Hepatocyte (in vitro differentiated cells): ENCODE data around the gene ITSN1. TPM values are rescaled to one million over a fixed set of nuclear protein-coding genes. Genes with fewer than 3 reads are reported as not detected.

Experiments used
- DNase-seq: peaks from one replicate; pipeline ENCODE4 v3.0.0-alpha.2; 2016; ENCODE audit warnings: low spot score
- H2AFZ ChIP-seq: fragments of 200-600 bp; sonication (generic); 2 replicates; pipeline ENCODE4 v1.6.0; 2016; ENCODE audit warnings: antibody characterized with exemption, mild to moderate bottlenecking
- H3K27ac ChIP-seq: fragments of 200-600 bp; sonication (generic); 2 replicates; pipeline ENCODE4 v1.5.1; 2016; ENCODE audit warnings: mild to moderate bottlenecking
- H3K27me3 ChIP-seq: fragments of 200-600 bp; sonication (generic); 2 replicates; pipeline ENCODE4 v1.6.1; 2016
- H3K36me3 ChIP-seq: fragments of 200-600 bp; sonication (generic); replicated peaks from 2 replicates; pipeline ENCODE4 v1.5.1; 2016; ENCODE audit warnings: low read depth; ENCODE audit not compliant: insufficient read depth
- H3K4me1 ChIP-seq: fragments of 200-600 bp; sonication (generic); 2 replicates; pipeline ENCODE4 v1.5.1; 2016; ENCODE audit warnings: mild to moderate bottlenecking, moderate library complexity; ENCODE audit not compliant: insufficient read depth
- H3K4me2 ChIP-seq: fragments of 200-600 bp; sonication (generic); 2 replicates; pipeline ENCODE4 v1.6.0; 2016
- H3K4me3 ChIP-seq: fragments of 200-600 bp; sonication (generic); 2 replicates; pipeline ENCODE4 v1.5.1; 2016; ENCODE audit warnings: mild to moderate bottlenecking
- H3K79me2 ChIP-seq: fragments of 200-600 bp; sonication (generic); 2 replicates; pipeline ENCODE4 v1.6.0; 2017; ENCODE audit warnings: mild to moderate bottlenecking
- H3K9me2 ChIP-seq: fragments of 200-600 bp; sonication (generic); replicated peaks from 2 replicates; pipeline ENCODE4 v1.6.0; 2017; ENCODE audit warnings: mild to moderate bottlenecking; ENCODE audit not compliant: insufficient read depth
- H3K9me3 ChIP-seq: fragments of 200-600 bp; sonication (generic); 2 replicates; pipeline ENCODE4 v1.5.1; 2016; ENCODE audit warnings: low read depth, mild to moderate bottlenecking
- H4K20me1 ChIP-seq: fragments of 200-600 bp; sonication (generic); 2 replicates; pipeline ENCODE4 v1.6.0; 2016; ENCODE audit warnings: mild to moderate bottlenecking; ENCODE audit not compliant: insufficient read depth, poor library complexity, severe bottlenecking
- CTCF ChIP-seq: fragments of 200-600 bp; sonication (generic); IDR thresholded peaks from 2 replicates; pipeline ENCODE4 v1.5.1; 2016; ENCODE audit warnings: antibody characterized with exemption, mild to moderate bottlenecking; ENCODE audit not compliant: poor library complexity
- EZH2 ChIP-seq: fragments of 200-600 bp; sonication (generic); IDR thresholded peaks from 2 replicates; pipeline ENCODE4 v1.6.1; 2016; ENCODE audit warnings: antibody characterized with exemption, mild to moderate bottlenecking, borderline replicate concordance
- EZH2phosphoT487 ChIP-seq: fragments of 200-600 bp; sonication (generic); IDR thresholded peaks from one replicate; pipeline ENCODE4 v1.6.1; 2018; ENCODE audit warnings: antibody characterized with exemption, mild to moderate bottlenecking, low read depth, moderate library complexity; ENCODE audit not compliant: unreplicated experiment, severe bottlenecking
- WGBS: methylation state at CpG from one replicate; pipeline ENCODE4 v1.1.6; 2016; ENCODE audit warnings: low lambda C conversion rate; ENCODE audit errors: missing lambda C conversion rate; 5-methylcytosine and 5-hydroxymethylcytosine counted together
- polyA plus RNA-seq: library from polyadenylated mRNA; unstranded; fragments of >200 nt; fragmentation: Nextera tagmentation; extraction: Ambion mirVana; gene quantifications from 2 replicates; pipeline ENCODE4 v1.2.1, GENCODE V29; 2016
- total RNA-seq: library from RNA; depleted of rRNA; stranded (reverse); fragments of >200 nt; gene quantifications from 2 replicates; pipeline ENCODE4 v1.2.3, GENCODE V29; 2014

The ITSN1 gene
- total and polyA plus RNA-seq, 2 experiments from 2014 or later, result 43.6 to 46.0 TPM

- no peak overlapping the region for H3K4me3 ChIP-seq
- TF ChIP-seq EZH2, result no peak
- TF ChIP-seq CTCF, result no peak
- TF ChIP-seq EZH2phosphoT487, result no peak
These were observed 186.3 kb downstream of the ITSN1 start for GRCh38 chr21:33828577-33828976.

GRCh38 chr21:33829844-33830243 lies 187.5 kb downstream of the ITSN1 start:
- H3K9me3 ChIP-seq, result no peaks in the 10 kb centered on the region
- H4K20me1 ChIP-seq, result no peaks in the 10 kb centered on the region
- H3K9me2 ChIP-seq, result no peaks in the 10 kb centered on the region
- H3K4me3 ChIP-seq, result no peak overlapping the region
- TF ChIP-seq EZH2phosphoT487 (no peak), EZH2 (no peak), CTCF (no peak)
- 97% methylated on average over 9 of the region's 9 CpGs for WGBS
- H3K27me3 ChIP-seq, result no peaks in the 10 kb centered on the region
- H3K36me3 ChIP-seq, result peaks cover 5% of the 10 kb centered on the region
- H3K79me2 ChIP-seq, result no peaks in the 10 kb centered on the region
- no peak overlapping the region for H2AFZ ChIP-seq
- no peak overlapping the region for H3K4me2 ChIP-seq
- H3K27ac ChIP-seq, result no peak overlapping the region
- H3K4me1 ChIP-seq, result no peaks in the 10 kb centered on the region
- DNase-seq, result no peak

More at GRCh38 chr21:33828577-33828976, 186.3 kb downstream of the ITSN1 start:
- no peak overlapping the region for H3K4me2 ChIP-seq
- 94% methylated on average over 4 of the region's 4 CpGs for WGBS
- no peak overlapping the region for H2AFZ ChIP-seq
- H3K27me3 ChIP-seq, result no peaks in the 10 kb centered on the region
- no peaks in the 10 kb centered on the region for H4K20me1 ChIP-seq
- no peaks in the 10 kb centered on the region for H3K9me2 ChIP-seq
- H3K4me1 ChIP-seq, result no peaks in the 10 kb centered on the region
- peaks cover 5% of the 10 kb centered on the region for H3K36me3 ChIP-seq
- DNase-seq, result no peak
- H3K27ac ChIP-seq, result no peak overlapping the region
- no peaks in the 10 kb centered on the region for H3K79me2 ChIP-seq
- H3K9me3 ChIP-seq, result no peaks in the 10 kb centered on the region

DNA sequence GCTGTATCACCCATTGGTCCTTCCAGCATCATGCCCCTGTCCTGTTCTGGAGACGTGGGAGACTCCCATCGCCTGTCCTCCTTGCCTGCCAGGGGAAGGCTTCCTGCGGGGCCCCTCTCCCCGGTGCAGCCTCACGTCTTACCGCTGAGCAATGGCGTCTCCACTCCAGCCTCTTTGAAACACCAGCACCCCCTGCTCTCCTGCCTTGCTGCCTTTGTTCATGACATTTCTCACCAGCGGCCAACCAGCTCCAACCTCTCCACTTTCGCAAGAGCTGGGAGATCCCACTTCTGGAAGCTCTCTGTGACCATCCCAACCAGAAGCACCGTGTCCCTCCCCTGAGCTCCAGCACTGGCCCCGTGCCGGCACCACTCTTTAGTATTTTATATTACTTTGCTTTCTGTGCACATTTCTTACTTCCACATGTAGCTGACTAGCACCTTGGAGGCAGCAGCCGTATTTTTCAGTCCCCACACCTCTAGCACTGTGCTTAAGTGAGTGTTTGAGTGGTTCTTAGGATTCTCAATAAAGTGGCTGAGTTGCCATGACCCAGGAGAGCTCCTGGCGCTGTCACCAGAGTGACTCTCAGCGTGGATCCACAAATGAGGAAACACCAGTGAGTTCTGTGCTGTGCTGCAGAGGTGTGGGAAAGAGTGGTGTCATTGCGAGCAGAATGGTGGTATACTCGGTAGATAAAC lies 189.8 kb downstream of the ITSN1 start:
- no peaks in the 10 kb centered on the region for H4K20me1 ChIP-seq
- no peak for DNase-seq
- WGBS, result 93% methylated on average over 17 of the region's 17 CpGs
- no peak overlapping the region for H3K4me3 ChIP-seq
- H3K79me2 ChIP-seq, result no peaks in the 10 kb centered on the region
- H3K36me3 ChIP-seq, result peaks cover 5% of the 10 kb centered on the region
- no peak overlapping the region for H2AFZ ChIP-seq
- H3K27me3 ChIP-seq, result no peaks in the 10 kb centered on the region
- no peak overlapping the region for H3K4me2 ChIP-seq
- TF ChIP-seq EZH2 (no peak), CTCF (no peak), EZH2phosphoT487 (no peak)
- no peaks in the 10 kb centered on the region for H3K9me3 ChIP-seq
- H3K9me2 ChIP-seq, result no peaks in the 10 kb centered on the region
- no peaks in the 10 kb centered on the region for H3K4me1 ChIP-seq
- H3K27ac ChIP-seq, result no peak overlapping the region
